Tibial nerve (tissue), 4 donors: ENCODE results near the gene MAPK4. TPM values are rescaled to one million over a fixed set of nuclear protein-coding genes. Genes with fewer than 3 reads are reported as not detected.

Experiments
- DNase-seq, 2 donors: peaks; one replicate each; pipeline ENCODE4 v3.0.0-alpha.2; 2019; ENCODE audit warnings: low spot score in 2 of 2
- H3K27ac ChIP-seq, 4 donors: fragments of 200-600 bp; sonication (generic) in 3 of 4; one replicate each; pipeline ENCODE4 v1.5.1; 2017 to 2019; ENCODE audit warnings: mild to moderate bottlenecking in 1 of 4
- H3K27me3 ChIP-seq, 2 donors: fragments of 200-600 bp; sonication (generic) in 1 of 2; one replicate each; pipeline versions ENCODE4 v1.5.1 to v1.6.0; 2017 to 2019
- H3K36me3 ChIP-seq, 3 donors: fragments of 200-600 bp; sonication (generic); one replicate each; pipeline ENCODE4 v1.5.1; 2018 to 2019
- H3K4me1 ChIP-seq, 4 donors: fragments of 200-600 bp; sonication (generic) in 3 of 4; one replicate each; pipeline ENCODE4 v1.5.1; 2017 to 2019
- H3K4me3 ChIP-seq, 4 donors: fragments of 200-600 bp; sonication (generic) in 3 of 4; one replicate each; pipeline ENCODE4 v1.5.1; 2017 to 2019; ENCODE audit warnings: mild to moderate bottlenecking in 1 of 4, moderate library complexity in 1 of 4
- H3K9me3 ChIP-seq, 4 donors: fragments of 200-600 bp; sonication (generic) in 3 of 4; one replicate each; pipeline ENCODE4 v1.5.1; 2017 to 2019
- CTCF ChIP-seq, 5 experiments: fragments of 200-600 bp in 3 of 5; fragments of 450-650 bp in 2 of 5; sonication (generic) in 3 of 5; IDR thresholded peaks; one replicate each; pipeline ENCODE4 v1.5.1; 2016 to 2019; ENCODE audit warnings: antibody characterized with exemption in 5 of 5, mild to moderate bottlenecking in 3 of 5, moderate library complexity in 2 of 5
- EP300 ChIP-seq, 2 donors: sonication (generic); formaldehyde crosslinking; IDR thresholded peaks; one replicate each; pipeline ENCODE4 v1.6.1; 2017; ENCODE audit warnings: antibody characterized with exemption in 2 of 2, mild to moderate bottlenecking in 1 of 2
- POLR2A ChIP-seq, 2 donors: fragments of 450-650 bp; IDR thresholded peaks; one replicate each; pipeline ENCODE4 v1.6.1; 2017; ENCODE audit warnings: antibody characterized with exemption in 2 of 2, mild to moderate bottlenecking in 2 of 2, moderate library complexity in 2 of 2
- WGBS, 2 donors: methylation state at CpG; one replicate each; pipeline ENCODE4 v1.1.5; 2018; 5-methylcytosine and 5-hydroxymethylcytosine counted together
- total RNA-seq, 4 donors: library from RNA; depleted of rRNA; stranded (reverse); fragments of >200 nt; gene quantifications; one replicate each; pipeline ENCODE4 v1.1.0, GENCODE V29; 2016

Gene MAPK4
- total RNA-seq, 4 donors from 2014 or later = 1.4 to 10.8 (median 2.3) TPM

GRCh38 chr18:50656841-50657470 is 97.1 kb downstream of the MAPK4 start:
- no peak overlapping the region for H3K27ac ChIP-seq
- WGBS, 2 donors = 84 to 88% methylated on average over 8 of the region's 8 CpGs
- DNase-seq = no peak
- no peaks in the 10 kb centered on the region for H3K27me3 ChIP-seq
- H3K4me1 ChIP-seq = peaks cover 0 to 18% (median 0%) of the 10 kb centered on the region in 4 donors
- peaks cover 0 to 9% (median under 1%) of the 10 kb centered on the region in 4 donors for H3K9me3 ChIP-seq
- TF ChIP-seq CTCF (IDR thresholded peaks at IDR 0.05) (no peak), POLR2A (IDR thresholded peaks at IDR 0.05) (no peak), EP300 (IDR thresholded peaks at IDR 0.05) (no peak)
- no peak overlapping the region for H3K4me3 ChIP-seq
- no peaks in the 10 kb centered on the region for H3K36me3 ChIP-seq

- whole genome bisulfite sequencing, 2 donors = 90 to 96% methylated on average over 5 of the region's 5 CpGs
- Histone ChIP-seq H3K27ac (no peak overlapping the region), H3K9me3 (peaks cover 0 to 21% (median 1%) of the 10 kb centered on the region in 4 donors), H3K36me3 (no peaks in the 10 kb centered on the region), H3K4me1 (peaks cover 0 to 18% (median 0%) of the 10 kb centered on the region in 4 donors), H3K27me3 (no peaks in the 10 kb centered on the region), H3K4me3 (no peak overlapping the region)
- TF ChIP-seq CTCF (IDR thresholded peaks at IDR 0.05) (no peak), EP300 (IDR thresholded peaks at IDR 0.05) (no peak), POLR2A (IDR thresholded peaks at IDR 0.05) (no peak)
- no peak for DNase-seq
Observed at GRCh38 chr18:50658601-50659000, 98.7 kb downstream of the MAPK4 start.

GRCh38 chr18:50659091-50660003 is 99.5 kb downstream of the MAPK4 start:
- H3K27me3 ChIP-seq = no peaks in the 10 kb centered on the region
- no peak overlapping the region for H3K4me3 ChIP-seq
- no peak for TF ChIP-seq CTCF (IDR thresholded peaks at IDR 0.05)
- no peak for TF ChIP-seq EP300 (IDR thresholded peaks at IDR 0.05)
- no peak for TF ChIP-seq POLR2A (IDR thresholded peaks at IDR 0.05)
- no peaks in the 10 kb centered on the region for H3K36me3 ChIP-seq
- peaks cover 0 to 21% (median 1%) of the 10 kb centered on the region in 4 donors for H3K9me3 ChIP-seq
- no peak for DNase-seq
- H3K4me1 ChIP-seq = peaks cover 0 to 12% (median 0%) of the 10 kb centered on the region in 4 donors
- 63 to 71% methylated on average over 13 of the region's 13 CpGs for WGBS, 2 donors
- no peak overlapping the region for H3K27ac ChIP-seq

GRCh38 chr18:50661013-50661412 is 101.1 kb downstream of the MAPK4 start:
- no peak overlapping the region for H3K27ac ChIP-seq
- peaks cover 0 to 21% (median 1%) of the 10 kb centered on the region in 4 donors for H3K9me3 ChIP-seq
- TF ChIP-seq POLR2A (IDR thresholded peaks at IDR 0.05) (no peak), EP300 (IDR thresholded peaks at IDR 0.05) (no peak), CTCF (IDR thresholded peaks at IDR 0.05) (no peak)
- H3K36me3 ChIP-seq = no peaks in the 10 kb centered on the region
- no peak for DNase-seq
- WGBS, 2 donors = 73 to 82% methylated on average over 1 of the region's 1 CpG
- H3K4me3 ChIP-seq = no peak overlapping the region
- no peaks in the 10 kb centered on the region for H3K27me3 ChIP-seq
- H3K4me1 ChIP-seq = no peaks in the 10 kb centered on the region

GRCh38 chr18:50662177-50662576 is 102.3 kb downstream of the MAPK4 start:
- TF ChIP-seq CTCF (IDR thresholded peaks at IDR 0.05) (no peak), POLR2A (IDR thresholded peaks at IDR 0.05) (no peak), EP300 (IDR thresholded peaks at IDR 0.05) (no peak)
- 72 to 80% methylated on average over 3 of the region's 3 CpGs for WGBS, 2 donors
- Histone ChIP-seq H3K36me3 (no peaks in the 10 kb centered on the region), H3K4me1 (no peaks in the 10 kb centered on the region), H3K9me3 (peaks cover 0 to 21% (median 1%) of the 10 kb centered on the region in 4 donors), H3K4me3 (no peak overlapping the region), H3K27me3 (no peaks in the 10 kb centered on the region), H3K27ac (no peak overlapping the region)
- no peak for DNase-seq
